NOMO-1 treated with dmso at 0.1 percent for 144 hours (cell line): Measurements from ENCODE around the gene MSLN.
A peak's percentile ranks its signal among the peaks of the same experiment; 100 is the strongest.
"Not testable (repeated sequence)": the region's sequence is repeated elsewhere in the genome, so short reads cannot be mapped to it uniquely, and the experiment has no call there.

Experiments used
- DNase-seq: peaks from one replicate; lab custom pipeline; 2025; ENCODE audit not compliant: unreplicated experiment; lab: John Stamatoyannopoulos, UW

Gene MSLN

DNA sequence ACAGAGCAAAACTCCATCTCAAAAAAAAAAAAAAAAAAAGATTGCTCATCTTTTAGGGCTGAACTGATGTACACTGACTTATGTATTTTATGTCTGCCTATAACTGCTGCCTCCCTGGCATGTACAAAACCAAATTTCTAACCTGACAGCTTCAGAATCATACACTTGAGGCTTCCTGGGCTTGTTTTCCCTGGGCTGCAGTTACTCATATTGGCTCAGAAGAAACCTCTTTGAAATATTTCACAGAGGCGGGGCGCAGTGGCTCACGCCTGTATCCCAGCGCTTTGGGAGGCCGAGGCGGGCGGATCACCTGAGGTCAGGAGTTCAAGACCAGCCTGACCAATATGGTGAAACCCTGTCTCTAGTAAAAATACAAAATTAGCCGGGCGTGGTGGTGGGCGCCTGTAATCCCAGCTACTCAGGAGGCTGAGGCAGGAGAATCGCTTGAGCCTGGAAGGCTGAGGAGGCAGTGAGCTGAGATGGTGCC is 6.4 kb upstream of the MSLN start:
- not testable (repeated sequence) for DNase-seq

DNA sequence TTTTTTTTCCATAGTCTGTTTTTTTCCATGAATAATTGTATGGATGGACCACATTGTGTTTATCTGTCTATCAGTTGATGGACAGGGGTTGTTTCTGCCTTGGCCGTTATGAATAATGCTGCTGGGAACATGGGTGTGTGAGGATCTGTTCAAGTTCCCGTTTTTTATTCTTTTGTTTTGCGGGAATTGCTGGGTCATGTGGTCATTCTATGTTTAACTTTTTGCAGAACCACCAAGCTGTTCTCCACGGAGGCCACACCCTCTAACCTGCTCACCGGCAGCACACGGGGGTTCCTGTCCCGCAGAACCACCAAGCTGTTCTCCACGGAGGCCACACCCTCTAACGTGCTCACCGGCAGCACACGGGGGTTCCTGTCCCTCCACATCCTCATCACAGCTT is 5.9 kb upstream of the MSLN start:
- DNase-seq: peak; percentile 44

DNA sequence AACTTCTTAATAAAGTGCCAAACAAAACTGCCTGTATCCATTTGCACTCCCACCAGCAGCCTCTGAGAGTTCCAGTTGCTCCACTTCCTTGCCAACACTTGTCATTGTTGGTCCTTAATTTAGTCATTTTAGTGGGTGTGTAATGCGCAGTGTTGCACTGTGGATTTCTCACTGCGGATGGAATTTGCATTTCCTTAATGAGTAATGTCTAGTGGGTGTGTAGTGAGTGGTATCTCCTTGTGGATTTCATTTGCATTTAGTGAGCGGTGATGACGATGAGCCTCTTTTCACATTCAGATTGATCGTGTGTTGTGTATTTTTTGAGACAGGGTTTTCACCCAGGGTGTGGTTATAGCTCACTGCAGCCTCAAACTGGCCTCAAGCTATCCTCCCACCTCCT is 4.1 kb upstream of the MSLN start:
- no peak for DNase-seq

GRCh38 chr16:759110-759910 is 1.2 kb upstream of the MSLN start:
- DNase-seq: no peak

GRCh38 chr16:760065-760464 is 469 bp upstream of the MSLN start:
- DNase-seq: no peak

GRCh38 chr16:761625-762513 is 1.3 kb downstream of the MSLN start:
- no peak for DNase-seq

DNA sequence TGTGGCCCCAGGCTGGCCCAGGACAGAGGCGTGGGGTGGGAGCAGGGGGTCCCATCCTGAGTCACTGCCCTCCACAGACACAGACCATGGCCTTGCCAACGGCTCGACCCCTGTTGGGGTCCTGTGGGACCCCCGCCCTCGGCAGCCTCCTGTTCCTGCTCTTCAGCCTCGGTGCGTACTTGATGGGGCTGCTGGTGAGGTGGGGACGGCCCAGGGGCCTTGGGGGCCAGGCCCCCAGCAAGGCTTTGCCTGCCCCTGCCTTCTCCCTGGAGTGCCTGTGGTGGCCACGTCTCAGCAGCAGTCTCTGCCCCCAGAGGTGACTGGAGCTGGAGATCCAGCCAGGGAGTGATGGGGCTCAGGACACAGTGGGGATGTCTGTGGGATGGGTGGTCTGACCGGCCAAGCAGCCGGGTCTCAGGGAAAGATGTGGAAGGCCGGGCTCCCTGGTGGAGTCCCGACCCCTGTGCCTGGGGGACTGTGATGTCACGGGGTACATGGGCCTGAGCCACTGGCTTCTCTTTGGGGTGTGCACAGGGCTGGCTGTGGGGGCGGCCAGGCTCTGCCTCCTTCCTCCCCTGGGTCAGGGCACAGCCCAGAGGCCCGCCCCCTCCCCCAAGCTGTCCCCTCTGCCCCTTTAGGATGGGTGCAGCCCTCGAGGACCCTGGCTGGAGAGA is 2.2 kb downstream of the MSLN start:
- DNase-seq: no peak

- no peak for DNase-seq
Measured at GRCh38 chr16:763369-764183, 3.0 kb downstream of the MSLN start.

DNA sequence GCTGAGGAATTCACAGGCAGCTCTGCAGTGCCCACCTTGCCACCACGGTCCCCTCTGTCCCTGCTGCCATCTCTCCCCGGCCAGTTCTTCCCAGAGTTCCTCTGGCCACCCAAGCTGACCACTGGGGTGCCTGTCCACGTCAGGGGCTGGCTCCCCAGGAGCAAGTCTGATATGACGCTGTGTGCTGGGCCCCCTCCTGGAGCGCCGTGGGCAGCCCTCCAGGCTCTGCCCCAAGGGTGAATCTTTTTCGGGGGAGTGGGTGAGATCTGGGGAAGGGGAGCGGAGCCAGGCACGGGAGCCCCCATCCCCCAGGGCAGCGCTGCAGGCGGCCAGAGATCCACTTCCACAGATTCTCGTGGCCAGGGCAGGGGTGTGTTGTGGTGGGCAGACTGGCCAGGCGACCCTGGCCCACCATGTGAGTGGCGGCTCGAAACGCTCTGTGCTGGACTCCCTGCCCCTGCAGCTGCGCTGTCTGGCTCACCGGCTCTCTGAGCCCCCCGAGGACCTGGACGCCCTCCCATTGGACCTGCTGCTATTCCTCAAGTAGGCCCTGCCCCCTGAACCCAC is 3.7 kb downstream of the MSLN start:
- DNase-seq: no peak

GRCh38 chr16:764848-765487 is 4.4 kb downstream of the MSLN start:
- DNase-seq: no peak

- DNase-seq: no peak
Measured at GRCh38 chr16:765488-765865, 4.9 kb downstream of the MSLN start.

DNA sequence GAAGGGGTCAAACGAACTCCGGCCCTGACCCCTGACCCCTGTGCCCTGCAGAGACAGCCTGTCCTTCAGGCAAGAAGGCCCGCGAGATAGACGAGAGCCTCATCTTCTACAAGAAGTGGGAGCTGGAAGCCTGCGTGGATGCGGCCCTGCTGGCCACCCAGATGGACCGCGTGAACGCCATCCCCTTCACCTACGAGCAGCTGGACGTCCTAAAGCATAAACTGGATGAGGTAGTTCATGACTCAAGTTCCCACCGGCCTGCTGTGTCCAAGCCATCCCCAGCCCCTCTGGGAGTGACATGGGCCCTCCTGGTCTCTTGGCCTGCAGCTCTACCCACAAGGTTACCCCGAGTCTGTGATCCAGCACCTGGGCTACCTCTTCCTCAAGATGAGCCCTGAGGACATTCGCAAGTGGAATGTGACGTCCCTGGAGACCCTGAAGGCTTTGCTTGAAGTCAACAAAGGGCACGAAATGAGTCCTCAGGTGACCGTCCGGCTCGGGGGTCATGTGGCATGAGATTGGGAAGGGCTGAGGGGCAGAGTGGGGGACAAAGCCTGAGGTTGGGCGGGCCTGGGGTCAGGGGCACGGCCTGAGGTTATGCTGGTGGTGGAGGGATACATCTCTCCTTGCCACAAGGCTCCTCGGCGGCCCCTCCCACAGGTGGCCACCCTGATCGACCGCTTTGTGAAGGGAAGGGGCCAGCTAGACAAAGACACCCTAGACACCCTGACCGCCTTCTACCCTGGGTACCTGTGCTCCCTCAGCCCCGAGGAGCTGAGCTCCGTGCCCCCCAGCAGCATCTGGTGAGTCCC is 5.7 kb downstream of the MSLN start:
- DNase-seq: no peak

DNA sequence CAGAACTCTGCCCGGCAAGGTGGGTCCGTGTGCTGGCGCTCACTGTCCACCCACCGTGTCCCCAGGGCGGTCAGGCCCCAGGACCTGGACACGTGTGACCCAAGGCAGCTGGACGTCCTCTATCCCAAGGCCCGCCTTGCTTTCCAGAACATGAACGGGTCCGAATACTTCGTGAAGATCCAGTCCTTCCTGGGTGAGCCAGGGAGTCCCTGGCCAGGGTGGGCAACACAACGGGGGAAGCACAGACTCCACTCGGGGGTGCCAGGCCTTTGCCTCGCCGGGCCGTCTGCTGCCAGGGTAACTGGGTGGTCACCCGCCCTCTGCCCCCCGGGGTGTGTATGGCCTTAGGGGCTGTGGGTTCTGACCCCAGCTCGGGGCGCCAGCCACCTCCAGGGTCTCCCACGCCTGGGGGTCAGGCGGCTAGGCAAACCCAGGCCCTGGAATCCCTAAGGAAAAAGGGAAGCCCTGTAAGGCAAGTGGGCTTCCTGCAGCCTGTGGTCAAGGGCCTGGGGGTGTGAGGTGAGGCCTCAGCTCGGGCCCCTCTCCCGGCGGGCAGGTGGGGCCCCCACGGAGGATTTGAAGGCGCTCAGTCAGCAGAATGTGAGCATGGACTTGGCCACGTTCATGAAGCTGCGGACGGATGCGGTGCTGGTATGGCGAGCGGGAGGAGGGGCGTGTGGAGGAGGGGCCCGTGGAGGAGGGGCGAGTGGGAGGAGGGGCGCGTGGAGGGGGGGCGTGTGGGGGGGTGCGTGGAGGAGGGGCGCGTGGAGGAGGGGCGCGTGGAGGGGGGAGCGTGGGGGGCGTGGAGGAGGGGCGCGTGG is 6.5 kb downstream of the MSLN start:
- DNase-seq: no peak

- DNase-seq: no peak
Measured at GRCh38 chr16:767743-768235, 7.3 kb downstream of the MSLN start.

- no peak for DNase-seq
Measured at GRCh38 chr16:768428-768827, 7.9 kb downstream of the MSLN start.

GRCh38 chr16:769184-769784 is 8.8 kb downstream of the MSLN start:
- no peak for DNase-seq

GRCh38 chr16:769934-770333 is 9.4 kb downstream of the MSLN start:
- DNase-seq: no peak

DNA sequence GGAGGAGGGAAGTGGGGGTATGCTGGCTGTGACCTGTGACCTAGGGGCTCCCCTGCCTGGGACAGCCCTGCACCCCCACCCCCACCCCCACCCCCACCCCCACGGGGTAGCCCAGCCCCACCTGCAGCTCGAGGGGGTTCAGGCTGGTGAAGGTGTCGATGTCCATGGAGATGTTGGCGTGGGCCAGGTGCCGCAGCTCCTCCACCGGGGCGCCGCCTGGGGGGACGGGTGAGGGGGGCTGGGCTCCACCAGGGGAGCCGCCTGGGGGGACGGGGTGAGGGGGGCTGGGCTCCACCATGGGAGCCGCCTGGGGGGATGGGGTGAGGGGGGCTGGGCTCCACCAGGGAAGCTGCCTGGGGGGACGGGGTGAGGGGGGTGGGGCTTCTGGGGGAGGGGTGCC is 9.9 kb downstream of the MSLN start:
- DNase-seq: no peak
